HG03025 (cell line): ENCODE data around the gene PHLPP1.
"Not testable (repeated sequence)": the region's sequence is repeated elsewhere in the genome, so short reads cannot be mapped to it uniquely, and the experiment has no call there.

Experiments
- ATAC-seq: cut with Tn5 transposase; IDR thresholded peaks from one replicate; pipeline ENCODE4 v1.9.1; 2021; ENCODE audit warnings: mild to moderate bottlenecking, moderate library complexity; ENCODE audit not compliant: unreplicated experiment, low FRiP score

PHLPP1 gene

GRCh38 chr18:62715436-62715758 is at the start of gene PHLPP1:
TSS of gene PHLPP1 (plus strand) at chr18:62715541. CDS start at chr18:62715684, 143 bp downstream.
- ATAC-seq = peak; percentile 24

DNA sequence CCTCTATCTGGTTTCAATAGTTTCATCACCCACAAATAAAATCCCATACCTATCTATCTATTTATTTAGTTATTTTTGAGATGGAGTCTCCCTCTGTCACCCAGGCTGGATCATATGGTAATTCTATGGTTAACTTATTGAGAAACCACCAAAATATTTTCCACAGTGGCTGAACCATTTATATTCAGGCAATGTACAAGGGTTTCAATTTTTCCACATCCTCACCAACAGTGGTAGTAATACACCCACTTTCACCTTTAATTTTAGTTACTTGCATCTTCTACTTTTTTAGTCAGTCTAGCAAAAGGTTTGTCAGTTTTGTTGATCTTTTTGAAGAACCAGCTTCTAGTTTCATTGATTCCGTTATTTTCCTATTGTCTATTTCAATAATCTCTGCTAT is 46.1 kb upstream of the PHLPP1 start:
- ATAC-seq = no peak

GRCh38 chr18:62670573-62670972 is 44.8 kb upstream of the PHLPP1 start:
- ATAC-seq = no peak

GRCh38 chr18:62672600-62672999 is 42.7 kb upstream of the PHLPP1 start:
- no peak for ATAC-seq

DNA sequence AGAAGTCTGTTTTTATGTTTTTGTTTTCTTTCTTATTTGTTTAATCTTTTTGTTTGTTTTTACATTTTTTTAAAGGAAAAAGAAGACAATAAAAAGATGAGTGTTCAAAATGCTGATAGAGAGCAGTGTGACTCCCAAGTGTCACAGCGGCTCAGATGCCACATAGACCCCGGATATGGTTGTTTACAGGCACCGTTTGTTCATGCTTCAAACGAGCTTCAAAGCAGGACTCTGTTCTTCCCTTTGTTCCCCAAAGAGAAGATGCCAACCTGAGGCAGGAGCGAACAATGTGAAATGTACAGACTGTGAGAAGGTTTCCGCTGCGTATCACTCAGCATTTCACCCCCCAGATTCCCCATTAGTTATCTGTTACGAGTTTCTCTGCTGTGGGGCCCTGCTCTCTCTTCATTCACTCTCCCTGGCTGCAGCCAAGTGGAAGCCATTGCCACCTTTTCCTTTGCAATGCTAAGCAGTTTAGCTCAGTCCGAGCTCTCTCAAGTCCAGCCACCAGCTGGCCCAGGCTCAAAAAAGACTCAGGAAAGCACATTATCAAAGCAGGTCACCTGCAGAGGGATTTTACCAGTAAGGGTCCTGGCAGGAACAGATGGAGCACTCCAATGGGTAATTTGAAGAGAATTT is 36.4 kb upstream of the PHLPP1 start:
- no peak for ATAC-seq

DNA sequence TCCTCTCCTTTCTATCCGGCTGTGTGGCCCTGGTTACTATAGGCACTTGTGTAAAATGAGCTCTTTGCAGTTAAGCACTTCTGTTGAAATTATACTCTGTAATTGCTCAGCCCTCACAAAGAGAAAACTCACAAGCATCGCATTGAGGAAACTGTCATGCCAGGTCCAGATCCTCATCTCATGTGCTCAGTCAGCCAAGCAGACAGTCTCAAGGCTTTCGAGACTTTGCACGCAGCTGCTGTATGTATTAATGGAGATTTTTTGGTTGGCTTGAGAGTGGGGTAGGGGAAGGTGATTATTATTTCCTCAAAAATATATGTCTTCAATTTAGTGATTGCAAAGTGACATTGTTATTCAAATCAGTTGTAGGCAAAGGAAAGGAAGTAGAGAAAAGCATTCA is 33.0 kb upstream of the PHLPP1 start:
- no peak for ATAC-seq

DNA sequence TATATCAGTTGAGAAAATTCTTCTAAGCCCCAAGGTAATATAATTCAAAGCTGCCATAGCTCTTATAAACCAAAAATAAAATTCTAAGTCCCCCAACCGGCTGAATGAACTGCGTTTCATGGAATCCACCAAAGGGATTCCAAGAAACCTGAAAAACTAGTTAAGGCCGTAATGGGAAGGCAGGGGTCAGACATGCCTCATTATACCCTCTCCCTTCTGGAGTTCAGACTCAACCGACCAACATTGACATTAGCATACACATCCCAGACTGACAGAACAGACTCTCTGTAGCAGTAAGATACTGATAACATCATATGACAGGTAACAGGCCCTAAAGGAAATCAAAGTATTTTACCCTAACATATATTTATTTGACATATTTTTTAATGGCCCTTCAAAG is 31.4 kb upstream of the PHLPP1 start:
- no peak for ATAC-seq

DNA sequence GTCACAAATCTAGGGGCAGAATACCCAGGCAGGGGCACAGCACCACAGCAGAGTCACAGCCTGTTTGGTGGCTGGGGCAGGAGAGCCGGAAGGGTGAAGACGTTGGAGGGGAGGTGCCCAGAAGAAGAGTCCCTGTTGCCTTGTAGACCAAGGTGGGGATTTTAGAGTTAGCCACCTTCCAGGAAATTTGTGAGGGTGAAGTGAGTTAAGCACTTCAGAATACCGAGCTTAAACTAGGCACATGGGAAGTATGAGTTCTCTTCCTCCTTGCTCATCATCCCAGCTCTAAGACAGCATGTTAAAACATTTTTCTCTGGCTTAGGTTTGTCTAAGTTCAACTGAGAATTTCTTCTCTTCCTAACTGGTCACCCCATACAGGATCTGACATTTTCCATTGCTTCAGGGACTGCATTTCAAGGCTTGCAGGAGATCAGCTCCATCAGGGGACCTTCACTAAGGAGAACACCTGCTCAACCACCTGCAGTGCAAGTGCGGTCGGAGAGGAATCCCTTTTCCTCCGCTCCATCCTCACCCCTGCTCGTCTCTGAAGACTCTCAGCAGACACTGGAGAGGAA is 26.5 kb upstream of the PHLPP1 start:
- ATAC-seq = no peak

DNA sequence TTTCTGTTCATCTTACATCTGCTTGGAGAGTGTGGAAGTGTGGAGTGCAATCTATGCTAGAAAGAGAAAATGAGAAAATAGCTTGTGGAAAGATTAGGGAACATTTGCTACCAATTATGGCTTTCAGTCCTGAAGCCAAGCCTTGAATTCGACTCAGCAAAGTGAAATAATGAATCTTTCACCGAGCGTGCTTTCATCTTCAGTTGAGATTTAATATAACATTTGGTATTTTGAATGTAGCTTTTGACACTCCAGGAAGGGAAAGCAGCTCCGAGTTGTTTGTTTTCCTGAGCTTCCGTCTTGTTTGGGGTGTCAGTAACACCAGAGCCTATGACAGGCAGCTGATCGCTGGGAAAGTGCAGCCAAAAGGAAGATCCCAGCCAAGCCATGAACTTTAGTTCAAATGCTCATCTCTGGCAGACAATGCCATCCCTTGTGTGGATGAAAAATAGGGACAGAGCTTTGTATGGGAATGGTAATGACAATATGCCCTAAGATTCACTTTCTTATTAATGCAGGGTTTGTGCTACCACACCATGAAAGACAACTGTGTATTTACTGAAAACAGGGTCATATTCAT is 25.0 kb upstream of the PHLPP1 start:
- no peak for ATAC-seq

DNA sequence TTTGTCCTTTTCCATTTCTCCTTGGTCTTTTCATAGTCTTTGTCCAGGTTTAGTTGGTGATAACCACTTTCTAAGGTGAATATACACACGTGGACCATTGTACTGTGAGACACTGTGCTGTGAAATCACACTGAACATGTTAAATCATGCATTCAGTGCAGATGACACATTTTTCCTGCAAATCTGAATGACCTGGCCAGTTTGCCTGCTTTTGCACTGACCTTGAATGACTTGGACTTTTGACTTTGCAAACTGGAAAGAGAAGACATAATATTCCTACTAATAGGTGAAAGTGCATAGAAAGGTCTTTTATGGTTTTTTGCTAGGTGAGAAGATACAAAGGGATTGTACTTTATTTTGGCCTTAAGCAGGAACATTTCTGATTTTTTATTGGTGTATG is 21.7 kb upstream of the PHLPP1 start:
- no peak for ATAC-seq

GRCh38 chr18:62697636-62698035 is 17.7 kb upstream of the PHLPP1 start:
- no peak for ATAC-seq

GRCh38 chr18:62702259-62702658 is 13.1 kb upstream of the PHLPP1 start:
- ATAC-seq = no peak

DNA sequence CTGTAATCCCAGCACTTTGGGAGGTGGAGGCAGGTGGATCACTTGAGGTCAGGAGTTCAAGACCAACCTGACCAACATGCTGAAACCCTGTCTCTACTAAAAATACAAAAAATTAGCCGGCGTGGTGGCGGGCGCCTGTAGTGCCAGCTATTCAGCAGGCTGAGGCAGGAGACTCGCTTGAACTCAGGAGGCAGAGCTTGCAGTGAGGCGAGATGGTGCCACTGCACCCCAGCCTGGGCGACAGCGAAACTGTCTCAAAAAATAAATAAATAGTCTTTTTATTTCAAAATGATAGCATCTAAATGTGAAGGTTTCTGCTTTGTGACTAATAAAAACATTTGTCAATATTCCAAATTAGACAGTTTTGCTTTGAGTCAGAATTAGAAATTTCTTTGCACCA is 8.5 kb upstream of the PHLPP1 start:
- not testable (repeated sequence) for ATAC-seq

- not testable (repeated sequence) for ATAC-seq
These were observed 5.4 kb upstream of the PHLPP1 start for GRCh38 chr18:62709908-62710307.

DNA sequence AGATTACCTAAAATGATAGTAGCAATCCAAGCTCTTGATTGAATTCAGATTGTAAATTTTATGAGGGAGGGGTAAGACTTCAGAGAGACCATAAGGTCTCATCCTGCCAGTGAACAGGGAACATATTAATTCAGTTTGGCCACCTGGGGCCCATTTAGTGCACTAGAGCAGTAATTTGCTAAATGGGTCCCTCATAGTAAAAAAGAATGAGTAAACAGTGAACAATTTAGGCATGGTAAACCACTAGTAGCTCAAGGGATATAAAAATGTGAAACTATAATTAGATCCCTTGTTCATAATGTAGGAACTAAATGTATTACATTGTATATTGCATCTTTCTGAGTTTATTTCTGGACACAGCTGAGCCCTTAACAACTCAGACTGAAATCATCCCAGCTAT is 4.9 kb upstream of the PHLPP1 start:
- no peak for ATAC-seq

DNA sequence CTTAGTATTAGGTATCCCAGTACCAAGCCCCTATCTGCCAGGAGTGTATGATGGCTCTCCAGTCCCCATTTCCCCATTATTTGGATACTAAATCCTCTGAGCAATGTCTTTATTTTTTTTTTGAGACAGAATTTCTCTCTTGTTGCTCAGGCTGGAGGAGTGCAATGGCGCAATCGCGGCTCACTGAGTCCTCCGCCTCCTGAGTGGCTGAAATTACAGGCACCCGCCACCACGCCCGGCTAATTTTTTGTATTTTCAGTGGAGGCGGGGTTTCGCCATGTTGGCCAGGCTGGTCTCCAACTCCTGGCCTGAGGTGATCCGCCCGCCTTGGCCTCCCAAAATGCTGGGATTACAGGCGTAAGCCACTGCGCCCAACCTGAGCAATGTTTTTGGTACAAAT is 3.6 kb upstream of the PHLPP1 start:
- no peak for ATAC-seq

DNA sequence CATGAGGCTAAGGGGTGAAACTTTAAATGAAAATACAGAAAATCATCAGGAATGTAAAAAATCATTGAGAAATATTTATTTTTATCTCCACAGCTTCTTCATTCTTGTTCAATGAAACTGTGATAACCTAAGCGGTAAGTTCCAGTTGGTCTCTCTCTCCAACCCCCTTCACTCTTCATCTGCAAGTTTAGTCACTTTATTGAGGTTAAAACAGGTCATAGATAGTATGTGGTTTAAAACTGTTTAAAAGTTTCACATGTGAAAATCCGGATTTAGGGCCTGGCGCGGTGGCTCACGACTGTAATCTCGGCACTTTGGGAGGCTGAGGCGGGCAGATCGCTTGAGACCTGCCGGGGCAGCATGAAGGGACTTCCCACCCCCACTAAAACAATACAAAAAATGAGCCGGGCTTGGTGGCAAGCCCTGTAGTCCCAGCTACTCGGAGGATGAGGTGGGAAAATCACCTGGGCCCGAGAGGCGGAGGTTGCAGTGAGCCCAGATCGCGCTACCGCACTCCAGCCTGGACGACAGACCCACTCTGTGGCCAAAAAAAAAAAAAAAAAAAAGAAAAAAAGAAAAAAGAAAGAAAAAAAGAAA is 1.6 kb upstream of the PHLPP1 start:
- ATAC-seq = no peak

DNA sequence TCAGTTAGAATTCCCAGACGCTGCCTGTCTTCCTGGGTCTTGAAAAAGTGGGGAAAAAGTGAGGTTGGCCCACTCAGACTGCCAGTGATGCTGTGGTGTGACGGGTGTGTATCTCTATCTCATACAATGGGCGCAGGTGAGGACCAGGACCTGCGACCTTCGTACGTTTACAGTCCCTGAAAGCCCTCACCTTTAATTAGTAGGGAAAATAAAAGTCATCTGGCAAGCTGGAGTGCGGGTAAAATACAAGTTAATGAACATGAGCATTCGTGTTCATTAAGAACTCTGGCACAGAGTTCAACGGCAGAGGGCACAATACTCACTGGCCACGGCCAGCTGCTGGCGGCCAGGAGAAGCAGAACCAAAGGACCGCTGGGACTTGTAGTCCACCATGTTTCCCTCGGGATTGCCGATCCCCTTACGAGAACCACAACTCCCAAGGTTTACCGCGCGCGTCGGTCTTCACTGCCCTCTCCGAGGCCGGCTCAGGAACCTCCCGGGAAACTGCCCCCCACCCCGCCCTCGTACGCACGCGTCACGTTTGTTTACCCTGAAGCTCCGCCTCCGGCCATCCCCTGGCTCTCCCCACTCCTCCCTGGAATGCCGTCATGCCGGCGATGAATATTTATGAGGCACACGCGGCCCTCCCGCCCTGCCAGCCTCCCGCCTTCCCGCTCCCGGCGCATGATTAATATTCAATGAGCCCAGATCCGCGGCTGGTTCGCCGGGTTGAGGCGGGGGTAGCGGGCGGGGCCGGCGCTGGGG is 488 bp upstream of the PHLPP1 start:
- ATAC-seq = peak; percentile 73

DNA sequence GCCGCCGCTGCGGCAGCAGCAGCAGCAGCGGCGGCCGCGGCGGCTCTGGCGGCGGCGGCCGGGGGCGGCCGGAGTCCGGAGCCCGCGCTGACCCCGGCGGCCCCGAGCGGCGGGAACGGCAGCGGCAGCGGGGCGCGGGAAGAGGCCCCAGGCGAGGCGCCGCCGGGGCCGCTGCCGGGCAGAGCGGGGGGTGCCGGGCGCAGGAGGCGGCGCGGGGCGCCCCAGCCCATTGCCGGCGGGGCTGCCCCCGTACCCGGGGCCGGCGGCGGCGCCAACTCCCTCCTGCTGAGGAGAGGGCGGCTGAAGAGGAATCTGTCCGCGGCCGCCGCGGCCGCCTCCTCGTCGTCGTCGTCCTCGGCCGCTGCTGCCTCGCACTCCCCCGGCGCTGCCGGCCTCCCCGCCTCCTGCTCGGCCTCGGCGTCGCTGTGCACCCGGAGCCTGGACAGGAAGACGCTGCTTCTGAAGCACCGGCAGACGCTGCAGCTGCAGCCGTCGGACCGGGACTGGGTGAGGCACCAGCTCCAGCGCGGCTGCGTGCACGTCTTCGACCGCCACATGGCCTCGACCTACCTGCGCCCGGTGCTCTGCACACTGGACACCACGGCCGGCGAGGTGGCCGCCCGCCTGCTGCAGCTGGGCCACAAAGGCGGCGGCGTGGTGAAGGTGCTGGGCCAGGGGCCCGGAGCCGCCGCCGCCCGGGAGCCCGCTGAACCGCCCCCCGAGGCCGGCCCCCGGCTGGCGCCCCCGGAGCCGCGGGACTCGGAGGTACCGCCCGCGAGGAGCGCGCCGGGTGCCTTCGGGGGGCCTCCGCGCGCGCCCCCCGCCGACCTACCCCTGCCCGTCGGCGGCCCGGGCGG is 646 bp downstream of the PHLPP1 start:
- peak; percentile 29 for ATAC-seq

DNA sequence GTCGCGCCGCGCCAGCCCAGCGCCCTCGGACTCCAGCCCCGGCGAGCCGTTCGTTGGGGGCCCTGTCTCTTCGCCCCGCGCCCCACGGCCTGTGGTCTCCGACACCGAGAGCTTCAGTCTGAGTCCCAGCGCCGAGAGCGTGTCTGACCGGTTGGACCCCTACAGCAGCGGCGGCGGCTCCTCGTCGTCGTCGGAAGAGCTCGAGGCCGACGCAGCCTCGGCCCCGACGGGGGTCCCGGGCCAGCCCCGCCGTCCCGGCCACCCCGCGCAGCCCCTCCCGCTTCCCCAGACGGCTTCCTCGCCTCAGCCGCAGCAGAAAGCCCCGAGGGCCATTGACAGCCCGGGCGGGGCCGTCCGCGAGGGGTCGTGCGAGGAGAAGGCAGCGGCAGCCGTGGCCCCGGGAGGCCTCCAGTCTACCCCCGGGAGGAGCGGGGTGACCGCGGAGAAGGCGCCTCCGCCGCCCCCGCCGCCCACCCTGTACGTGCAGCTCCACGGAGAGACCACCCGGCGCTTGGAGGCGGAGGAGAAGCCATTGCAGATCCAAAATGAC is 1.4 kb downstream of the PHLPP1 start:
- no peak for ATAC-seq
